GM12872 (cell line): ENCODE measurements around the gene CFD.

Source experiments
- TF ChIP-seq, protein P1 (sequence below): IDR thresholded peaks from 3 replicates; pipeline ENCODE4 v1.5.1; 2011; ENCODE audit warnings: low read depth, mild to moderate bottlenecking, low read length, moderate library complexity; ENCODE audit not compliant: insufficient read depth

The CFD gene

GRCh38 chr19:889662-890295 is 30.3 kb downstream of the CFD start:
- TF ChIP-seq, protein P1, sequence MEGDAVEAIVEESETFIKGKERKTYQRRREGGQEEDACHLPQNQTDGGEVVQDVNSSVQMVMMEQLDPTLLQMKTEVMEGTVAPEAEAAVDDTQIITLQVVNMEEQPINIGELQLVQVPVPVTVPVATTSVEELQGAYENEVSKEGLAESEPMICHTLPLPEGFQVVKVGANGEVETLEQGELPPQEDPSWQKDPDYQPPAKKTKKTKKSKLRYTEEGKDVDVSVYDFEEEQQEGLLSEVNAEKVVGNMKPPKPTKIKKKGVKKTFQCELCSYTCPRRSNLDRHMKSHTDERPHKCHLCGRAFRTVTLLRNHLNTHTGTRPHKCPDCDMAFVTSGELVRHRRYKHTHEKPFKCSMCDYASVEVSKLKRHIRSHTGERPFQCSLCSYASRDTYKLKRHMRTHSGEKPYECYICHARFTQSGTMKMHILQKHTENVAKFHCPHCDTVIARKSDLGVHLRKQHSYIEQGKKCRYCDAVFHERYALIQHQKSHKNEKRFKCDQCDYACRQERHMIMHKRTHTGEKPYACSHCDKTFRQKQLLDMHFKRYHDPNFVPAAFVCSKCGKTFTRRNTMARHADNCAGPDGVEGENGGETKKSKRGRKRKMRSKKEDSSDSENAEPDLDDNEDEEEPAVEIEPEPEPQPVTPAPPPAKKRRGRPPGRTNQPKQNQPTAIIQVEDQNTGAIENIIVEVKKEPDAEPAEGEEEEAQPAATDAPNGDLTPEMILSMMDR = no peak

- TF ChIP-seq, protein P1 = no peak
Observed at GRCh38 chr19:890831-891230, 31.4 kb downstream of the CFD start.

DNA sequence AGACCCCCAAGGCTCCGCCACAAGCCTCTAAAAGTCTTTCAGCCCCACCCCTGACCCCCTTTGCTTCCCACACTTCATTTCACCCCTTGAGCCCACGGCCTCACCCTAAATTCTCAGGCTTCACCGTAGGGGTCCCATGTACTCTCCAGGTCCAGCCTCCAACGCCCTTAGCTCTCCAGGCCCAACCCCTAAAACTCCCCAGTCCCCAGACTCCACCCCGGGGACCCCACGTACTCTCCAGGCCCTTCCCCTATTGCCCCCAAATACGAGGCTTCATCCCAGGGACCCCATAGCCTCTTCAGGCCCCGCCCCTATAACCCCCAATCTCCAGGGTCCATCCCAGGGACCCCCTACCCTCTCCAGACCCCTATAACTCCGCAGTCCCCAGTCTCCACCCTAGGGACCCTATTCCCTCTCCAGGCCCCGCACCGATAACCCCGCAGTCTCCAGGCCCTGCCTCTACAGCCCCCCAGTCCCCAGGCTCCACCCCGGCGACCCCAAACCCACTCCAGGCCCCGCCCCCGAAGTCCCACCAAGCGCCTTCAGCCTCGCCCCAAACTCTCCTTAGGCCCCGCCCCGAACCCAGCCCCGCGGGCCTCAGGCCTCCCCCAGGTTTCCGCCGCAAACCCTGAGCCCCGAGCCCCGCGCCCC is 32.9 kb downstream of the CFD start:
- TF ChIP-seq, protein P1 = no peak

GRCh38 chr19:892894-893689 is 33.6 kb downstream of the CFD start, which contains the start of the genes MED16 and RNU6-9:
TSS of gene MED16 (minus strand) at chr19:893187. CDS start at chr19:891131, 2,056 bp downstream.
TSS of gene RNU6-9 (plus strand) at chr19:893484.
- TF ChIP-seq, protein P1 = no peak

GRCh38 chr19:896434-896833 is 37.0 kb downstream of the CFD start:
- TF ChIP-seq, protein P1 = no peak

- TF ChIP-seq, protein P1 = no peak
Observed at GRCh38 chr19:896999-897398, 37.5 kb downstream of the CFD start.

- TF ChIP-seq, protein P1 = 0 out of 3 replicates have a peak, but pooled peaks have one; percentile 25
Observed at GRCh38 chr19:897442-898039, 38.1 kb downstream of the CFD start.
